Measurements from ENCODE around the gene AMBRA1.

Gene AMBRA1

GRCh38 chr11:46475926-46476545 lies 117.8 kb downstream of the AMBRA1 start:
- H4K20me1 ChIP-seq (ENCODE audit: low read depth, low read length) = no peaks in the 10 kb centered on the region
- H3K4me2 ChIP-seq (ENCODE audit: low read depth, low read length, poor library complexity, severe bottlenecking) = no peak overlapping the region
- H3K79me2 ChIP-seq (ENCODE audit: insufficient read depth, low read length) = no peaks in the 10 kb centered on the region
- no peaks in the 10 kb centered on the region for H3K27me3 ChIP-seq (ENCODE audit: low read length)
- no peak overlapping the region for H3K9ac ChIP-seq (ENCODE audit: low read length)
- no peaks in the 10 kb centered on the region for H3K36me3 ChIP-seq (ENCODE audit: low read length)
- no peaks in the 10 kb centered on the region for H3K9me2 ChIP-seq (replicated peaks; ENCODE audit: insufficient read depth, low read length)
- no peak overlapping the region for H3K4me3 ChIP-seq (ENCODE audit: insufficient read depth, low read length, poor library complexity, severe bottlenecking)
- H3K9me3 ChIP-seq (ENCODE audit: insufficient read depth, low read length) = no peaks in the 10 kb centered on the region
- TF ChIP-seq CTCF (IDR thresholded peaks at IDR 0.05; ENCODE audit: insufficient read depth, low read length, poor library complexity, severe bottlenecking) (no peak), EZH2phosphoT487 (conservative IDR thresholded peaks at IDR 0.05; ENCODE audit: low read length) (no peak)
- no peak overlapping the region for H3K27ac ChIP-seq (ENCODE audit: low read depth, low read length)
- H3F3A ChIP-seq (ENCODE audit: insufficient read depth) = no peaks in the 10 kb centered on the region
- H2AFZ ChIP-seq (ENCODE audit: low read depth, low read length, severe bottlenecking) = no peak overlapping the region

GRCh38 chr11:46475051-46475925 lies 118.5 kb downstream of the AMBRA1 start:
- no peak overlapping the region for H2AFZ ChIP-seq (ENCODE audit: low read depth, low read length, severe bottlenecking)
- H4K20me1 ChIP-seq (ENCODE audit: low read depth, low read length) = no peaks in the 10 kb centered on the region
- no peaks in the 10 kb centered on the region for H3K36me3 ChIP-seq (ENCODE audit: low read length)
- no peaks in the 10 kb centered on the region for H3K9me3 ChIP-seq (ENCODE audit: insufficient read depth, low read length)
- H3K9ac ChIP-seq (ENCODE audit: low read length) = no peak overlapping the region
- no peak overlapping the region for H3K27ac ChIP-seq (ENCODE audit: low read depth, low read length)
- H3K4me3 ChIP-seq (ENCODE audit: insufficient read depth, low read length, poor library complexity, severe bottlenecking) = no peak overlapping the region
- no peak overlapping the region for H3K4me2 ChIP-seq (ENCODE audit: low read depth, low read length, poor library complexity, severe bottlenecking)
- no peaks in the 10 kb centered on the region for H3K27me3 ChIP-seq (ENCODE audit: low read length)
- no peaks in the 10 kb centered on the region for H3F3A ChIP-seq (ENCODE audit: insufficient read depth)
- TF ChIP-seq EZH2phosphoT487 (conservative IDR thresholded peaks at IDR 0.05; ENCODE audit: low read length) = no peak
- TF ChIP-seq CTCF (IDR thresholded peaks at IDR 0.05; ENCODE audit: insufficient read depth, low read length, poor library complexity, severe bottlenecking) = no peak
- no peaks in the 10 kb centered on the region for H3K79me2 ChIP-seq (ENCODE audit: insufficient read depth, low read length)
- H3K9me2 ChIP-seq (replicated peaks; ENCODE audit: insufficient read depth, low read length) = no peaks in the 10 kb centered on the region

GRCh38 chr11:46472662-46472994 lies 121.2 kb downstream of the AMBRA1 start:
- Histone ChIP-seq H3K79me2 (ENCODE audit: insufficient read depth, low read length) (no peaks in the 10 kb centered on the region), H3K4me2 (ENCODE audit: low read depth, low read length, poor library complexity, severe bottlenecking) (no peak overlapping the region), H3K9me2 (replicated peaks; ENCODE audit: insufficient read depth, low read length) (no peaks in the 10 kb centered on the region), H3K36me3 (ENCODE audit: low read length) (no peaks in the 10 kb centered on the region), H3F3A (ENCODE audit: insufficient read depth) (no peaks in the 10 kb centered on the region; the same call in 1 of the 2 replicates), H4K20me1 (ENCODE audit: low read depth, low read length) (no peaks in the 10 kb centered on the region), H2AFZ (ENCODE audit: low read depth, low read length, severe bottlenecking) (no peak overlapping the region), H3K9me3 (ENCODE audit: insufficient read depth, low read length) (no peaks in the 10 kb centered on the region), H3K27ac (ENCODE audit: low read depth, low read length) (no peak overlapping the region), H3K27me3 (ENCODE audit: low read length) (no peaks in the 10 kb centered on the region), H3K4me3 (ENCODE audit: insufficient read depth, low read length, poor library complexity, severe bottlenecking) (no peak overlapping the region), H3K9ac (ENCODE audit: low read length) (no peak overlapping the region)
- no peak for TF ChIP-seq CTCF (IDR thresholded peaks at IDR 0.05; ENCODE audit: insufficient read depth, low read length, poor library complexity, severe bottlenecking)
- TF ChIP-seq EZH2phosphoT487 (conservative IDR thresholded peaks at IDR 0.05; ENCODE audit: low read length) = no peak
